Uterus (tissue), 2 donors: ENCODE results near the gene DFFA.

Source experiments
- POLR2A ChIP-seq, 2 donors: fragments of 450-650 bp; IDR thresholded peaks; one replicate each; pipeline ENCODE4 v1.6.1; 2016; ENCODE audit warnings: antibody characterized with exemption in 2 of 2, mild to moderate bottlenecking in 1 of 2, moderate library complexity in 1 of 2
- TF ChIP-seq, protein P1 (sequence below), 4 experiments: fragments of 200-600 bp in 2 of 4; fragments of 450-650 bp in 2 of 4; sonication (generic) in 2 of 4; IDR thresholded peaks; one replicate each; pipeline ENCODE4 v1.5.1; 2016 to 2019; ENCODE audit warnings: antibody characterized with exemption in 4 of 4, mild to moderate bottlenecking in 2 of 4, moderate library complexity in 1 of 4

DNA sequence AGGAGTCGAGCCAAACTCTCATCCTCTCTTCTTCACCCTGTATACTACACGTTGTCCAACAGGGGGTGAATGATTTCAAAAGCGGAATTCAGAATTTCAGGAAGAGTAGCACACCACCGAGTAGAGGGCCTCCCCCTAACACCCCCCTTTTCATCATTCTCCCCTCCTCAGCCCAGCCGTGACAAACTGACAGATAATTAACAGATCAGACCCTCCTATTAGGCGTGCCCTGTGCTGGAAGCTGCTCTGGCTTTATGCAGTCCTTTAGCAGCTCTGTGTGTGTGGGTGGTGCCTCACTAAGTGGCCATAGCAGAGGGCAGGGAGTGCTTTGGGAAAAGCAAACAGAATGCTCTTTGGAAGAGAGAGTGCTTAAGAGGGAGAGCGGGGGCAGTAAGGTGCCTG is 46.7 kb upstream of the DFFA start:
- no peak for TF ChIP-seq POLR2A (IDR thresholded peaks at IDR 0.05)
- TF ChIP-seq, protein P1, sequence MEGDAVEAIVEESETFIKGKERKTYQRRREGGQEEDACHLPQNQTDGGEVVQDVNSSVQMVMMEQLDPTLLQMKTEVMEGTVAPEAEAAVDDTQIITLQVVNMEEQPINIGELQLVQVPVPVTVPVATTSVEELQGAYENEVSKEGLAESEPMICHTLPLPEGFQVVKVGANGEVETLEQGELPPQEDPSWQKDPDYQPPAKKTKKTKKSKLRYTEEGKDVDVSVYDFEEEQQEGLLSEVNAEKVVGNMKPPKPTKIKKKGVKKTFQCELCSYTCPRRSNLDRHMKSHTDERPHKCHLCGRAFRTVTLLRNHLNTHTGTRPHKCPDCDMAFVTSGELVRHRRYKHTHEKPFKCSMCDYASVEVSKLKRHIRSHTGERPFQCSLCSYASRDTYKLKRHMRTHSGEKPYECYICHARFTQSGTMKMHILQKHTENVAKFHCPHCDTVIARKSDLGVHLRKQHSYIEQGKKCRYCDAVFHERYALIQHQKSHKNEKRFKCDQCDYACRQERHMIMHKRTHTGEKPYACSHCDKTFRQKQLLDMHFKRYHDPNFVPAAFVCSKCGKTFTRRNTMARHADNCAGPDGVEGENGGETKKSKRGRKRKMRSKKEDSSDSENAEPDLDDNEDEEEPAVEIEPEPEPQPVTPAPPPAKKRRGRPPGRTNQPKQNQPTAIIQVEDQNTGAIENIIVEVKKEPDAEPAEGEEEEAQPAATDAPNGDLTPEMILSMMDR (IDR thresholded peaks at IDR 0.05): peak in 1 of 4 experiments; percentile 13
